Measurements from ENCODE around the gene KRTAP19-6. TPM values are rescaled to one million over a fixed set of nuclear protein-coding genes. Genes with fewer than 3 reads are reported as not detected.

Gene KRTAP19-6, protein sequence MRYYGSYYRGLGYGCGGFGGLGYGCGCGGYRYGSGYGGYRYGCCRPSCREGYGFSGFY
- not detected for total RNA-seq
- polyA plus RNA-seq = not detected
- long read RNA-seq, donor 1 = 0 reads
- long read RNA-seq, donor 2, partial matches to known transcripts = 0 of 1 reads
- long read RNA-seq, donor 2, other reads (novel, unspliced or antisense) = 0 of 1 reads

DNA sequence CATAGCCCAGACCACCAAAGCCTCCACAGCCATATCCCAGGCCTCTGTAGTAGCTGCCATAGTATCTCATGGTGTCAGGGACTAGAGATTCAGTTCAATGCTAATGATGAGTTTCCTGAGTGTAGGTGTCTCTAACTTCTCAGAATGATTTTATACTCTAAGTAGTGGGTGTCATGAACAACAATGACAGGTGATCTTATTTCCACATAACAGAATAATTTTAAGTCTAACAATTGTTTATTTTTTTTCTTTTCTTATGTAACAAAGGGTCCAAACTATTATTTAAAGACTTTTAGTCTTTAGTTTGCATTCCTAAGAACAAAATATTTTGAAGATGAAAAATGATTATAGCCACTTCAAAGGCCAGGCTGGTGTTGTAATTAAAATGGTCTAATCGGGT lies at the start of gene KRTAP19-6:
Gene KRTAP19-6, minus strand, starts transcription at position 101 of the 400 bp plus-strand sequence. Its CDS starts 31 bp downstream, at position 70.
- WGBS, 5 donors = 73 to 84% (median 81%) methylated on average over 1 of the region's 1 CpG
- H3K27ac ChIP-seq = no peak within 1 kb of the TSS
- TF ChIP-seq POLR2A (IDR thresholded peaks at IDR 0.05) = no peak
- no peak for TF ChIP-seq POLR2AphosphoS5 (IDR thresholded peaks at IDR 0.05)
- TF ChIP-seq, protein P1, sequence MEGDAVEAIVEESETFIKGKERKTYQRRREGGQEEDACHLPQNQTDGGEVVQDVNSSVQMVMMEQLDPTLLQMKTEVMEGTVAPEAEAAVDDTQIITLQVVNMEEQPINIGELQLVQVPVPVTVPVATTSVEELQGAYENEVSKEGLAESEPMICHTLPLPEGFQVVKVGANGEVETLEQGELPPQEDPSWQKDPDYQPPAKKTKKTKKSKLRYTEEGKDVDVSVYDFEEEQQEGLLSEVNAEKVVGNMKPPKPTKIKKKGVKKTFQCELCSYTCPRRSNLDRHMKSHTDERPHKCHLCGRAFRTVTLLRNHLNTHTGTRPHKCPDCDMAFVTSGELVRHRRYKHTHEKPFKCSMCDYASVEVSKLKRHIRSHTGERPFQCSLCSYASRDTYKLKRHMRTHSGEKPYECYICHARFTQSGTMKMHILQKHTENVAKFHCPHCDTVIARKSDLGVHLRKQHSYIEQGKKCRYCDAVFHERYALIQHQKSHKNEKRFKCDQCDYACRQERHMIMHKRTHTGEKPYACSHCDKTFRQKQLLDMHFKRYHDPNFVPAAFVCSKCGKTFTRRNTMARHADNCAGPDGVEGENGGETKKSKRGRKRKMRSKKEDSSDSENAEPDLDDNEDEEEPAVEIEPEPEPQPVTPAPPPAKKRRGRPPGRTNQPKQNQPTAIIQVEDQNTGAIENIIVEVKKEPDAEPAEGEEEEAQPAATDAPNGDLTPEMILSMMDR (IDR thresholded peaks at IDR 0.05 in 8 of 11, conservative IDR thresholded peaks at IDR 0.05 in 3 of 11) = no peak
- H3K27me3 ChIP-seq (replicated peaks in 1 of 7) = no peaks in the 10 kb centered on the region
- no peaks in the 10 kb centered on the region for H3K36me3 ChIP-seq
- intact Hi-C loops (cut with DNase I; ENCODE audit: low total_unique reads) = no loop called here
- DNase-seq = no peak
- no peak within 1 kb of the TSS for H3K4me3 ChIP-seq
- H3K9me3 ChIP-seq = peaks cover 0 to 6% (median 0%) of the 10 kb centered on the region in 8 donors
- no peaks in the 10 kb centered on the region for H3K4me1 ChIP-seq

DNA sequence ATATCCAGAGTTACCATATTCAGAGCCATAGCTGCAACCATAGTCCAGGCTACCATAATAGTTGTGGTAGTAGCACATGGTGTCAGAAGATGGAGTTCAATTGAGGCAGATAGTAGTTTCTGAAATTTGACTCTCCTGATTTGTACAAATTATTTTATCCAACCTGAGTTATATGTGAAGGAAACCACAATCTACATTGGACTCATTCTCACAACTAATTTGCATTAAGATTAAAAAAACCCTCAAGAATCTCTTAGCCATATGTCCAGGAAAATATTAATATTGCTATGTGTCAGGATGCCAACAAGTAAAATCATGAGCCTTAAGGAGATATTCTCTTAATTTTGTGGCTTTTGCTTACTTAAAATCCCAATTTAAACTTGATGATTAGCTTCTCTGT lies 48.6 kb upstream of the KRTAP19-6 start, which contains the start of gene KRTAP22-2:
Gene KRTAP22-2, minus strand, starts transcription at position 101 of the 400 bp plus-strand sequence.
- TF ChIP-seq POLR2A (IDR thresholded peaks at IDR 0.05) = no peak
- no peak for TF ChIP-seq POLR2AphosphoS5 (IDR thresholded peaks at IDR 0.05)
- TF ChIP-seq, protein P1 (IDR thresholded peaks at IDR 0.05 in 8 of 11, conservative IDR thresholded peaks at IDR 0.05 in 3 of 11) = no peak
- no peaks in the 10 kb centered on the region for H3K27me3 ChIP-seq (replicated peaks in 1 of 7)
- no peak for DNase-seq

GRCh38 chr21:30582870-30583269 lies 41.2 kb upstream of the KRTAP19-6 start:
- Histone ChIP-seq H3K4me1 (no peaks in the 10 kb centered on the region), H3K36me3 (no peaks in the 10 kb centered on the region), H3K4me3 (no peak overlapping the region), H3K27me3 (replicated peaks in 1 of 7) (no peaks in the 10 kb centered on the region), H3K9me3 (no peaks in the 10 kb centered on the region), H3K27ac (no peak overlapping the region)
- TF ChIP-seq, protein P1 (IDR thresholded peaks at IDR 0.05 in 8 of 11, conservative IDR thresholded peaks at IDR 0.05 in 3 of 11) = no peak
- TF ChIP-seq POLR2AphosphoS5 (IDR thresholded peaks at IDR 0.05) (no peak), POLR2A (IDR thresholded peaks at IDR 0.05) (no peak)
- intact Hi-C loops (cut with DNase I; ENCODE audit: low total_unique reads) = no loop called here
- no peak for DNase-seq
- WGBS, 5 donors = 78 to 81% (median 78%) methylated on average over 1 of the region's 1 CpG

More for the DNA sequence above, 48.6 kb upstream of the KRTAP19-6 start, which contains the start of gene KRTAP22-2:
- Histone ChIP-seq H3K27ac (no peak within 1 kb of the TSS), H3K36me3 (no peaks in the 10 kb centered on the region), H3K9me3 (peaks cover 0 to 8% (median 0%) of the 10 kb centered on the region in 8 donors), H3K4me1 (no peaks in the 10 kb centered on the region), H3K4me3 (no peak within 1 kb of the TSS)
- intact Hi-C loops (cut with DNase I; ENCODE audit: low total_unique reads) = no loop called here

- 51 to 66% (median 59%) methylated on average over 3 of the region's 3 CpGs for WGBS, 5 donors
- no peak overlapping the region for H3K27ac ChIP-seq
- intact Hi-C loops (cut with DNase I; ENCODE audit: low total_unique reads) = no loop called here
- H3K4me1 ChIP-seq = no peaks in the 10 kb centered on the region
- no peaks in the 10 kb centered on the region for H3K9me3 ChIP-seq
- no peaks in the 10 kb centered on the region for H3K27me3 ChIP-seq (replicated peaks in 1 of 7)
- no peak for DNase-seq
- H3K4me3 ChIP-seq = no peak overlapping the region
- TF ChIP-seq, protein P1 (IDR thresholded peaks at IDR 0.05 in 8 of 11, conservative IDR thresholded peaks at IDR 0.05 in 3 of 11) = no peak
- no peak for TF ChIP-seq POLR2A (IDR thresholded peaks at IDR 0.05)
- TF ChIP-seq POLR2AphosphoS5 (IDR thresholded peaks at IDR 0.05) = no peak
- no peaks in the 10 kb centered on the region for H3K36me3 ChIP-seq
Measured at GRCh38 chr21:30580132-30580531, 38.5 kb upstream of the KRTAP19-6 start.

All from spleen (tissue), 13 donors.